H1 (cell line): ENCODE results near the gene PEX26. TPM values are rescaled to one million over a fixed set of nuclear protein-coding genes. Genes with fewer than 3 reads are reported as not detected.

Experiments used
- CTCF ChIA-PET: fragments of 300-600 bp; sonication (Branson Sonifier 250); formaldehyde crosslinking; loops from one replicate; lab custom pipeline; 2021; ENCODE audit not compliant: partially characterized antibody; lab: Charles Lee
- POLR2A ChIA-PET: fragments of 300-600 bp; sonication (Branson Sonifier 250); formaldehyde crosslinking; loops from one replicate; lab custom pipeline; 2021; ENCODE audit warnings: inconsistent platforms; ENCODE audit not compliant: partially characterized antibody; lab: Charles Lee
- DNase-seq, 2 experiments: peaks; one replicate each; pipeline versions ENCODE4 v3.0.0 to v3.0.0-alpha.2; 2010 to 2022; ENCODE audit warnings: low spot score in 2 of 2, low read depth in 1 of 2, mixed read lengths in 1 of 2
- FAIRE-seq: peaks from 2 replicates; lab custom pipeline; 2011; peaks lifted over from hg19 to GRCh38; lab: Jason Lieb, UNC
- H2AFZ ChIP-seq: 2 replicates; pipeline ENCODE4 v1.8.1; 2012; ENCODE audit warnings: low read length, inconsistent platforms
- H2AK5ac ChIP-seq: 2 replicates; pipeline ENCODE4 v1.6.1; 2013; ENCODE audit warnings: low read depth, low read length
- H2BK120ac ChIP-seq: replicated peaks from 2 replicates; pipeline ENCODE3; 2013; ENCODE audit warnings: low read depth, low read length, inconsistent platforms
- H2BK12ac ChIP-seq: 2 replicates; pipeline ENCODE4 v1.6.1; 2013; ENCODE audit warnings: low read depth, low read length
- H2BK15ac ChIP-seq: 2 replicates; pipeline ENCODE4 v1.6.1; 2013; ENCODE audit warnings: low read length
- H2BK20ac ChIP-seq: 2 replicates; pipeline ENCODE4 v1.6.1; 2013; ENCODE audit warnings: low read length
- H2BK5ac ChIP-seq: 2 replicates; pipeline ENCODE4 v1.6.1; 2013; ENCODE audit warnings: low read depth, low read length
- H3K14ac ChIP-seq: 2 replicates; pipeline ENCODE4 v1.6.1; 2013; ENCODE audit warnings: inconsistent platforms; ENCODE audit not compliant: insufficient read length
- H3K18ac ChIP-seq: 2 replicates; pipeline ENCODE4 v1.6.1; 2013; ENCODE audit warnings: low read length; ENCODE audit errors: extremely low read depth
- H3K23ac ChIP-seq: 2 replicates; pipeline ENCODE4 v1.6.1; 2013; ENCODE audit warnings: inconsistent platforms; ENCODE audit not compliant: insufficient read length
- H3K23me2 ChIP-seq: 2 replicates; pipeline ENCODE4 v1.6.1; 2013; ENCODE audit warnings: low read depth, low read length
- H3K27ac ChIP-seq: 2 replicates; pipeline ENCODE4 v1.6.1; 2011; ENCODE audit warnings: low read depth, low read length, inconsistent platforms
- H3K27me3 ChIP-seq, 4 experiments: replicated peaks in 1 of 4; 1 replicate in 1 of 4; 2 replicates in 3 of 4; pipeline versions ENCODE4 v1.6.1 to v1.8.1; 2011 to 2013; ENCODE audit warnings: low read length in 3 of 4, mild to moderate bottlenecking in 3 of 4, inconsistent platforms in 2 of 4, mixed read lengths in 2 of 4, moderate library complexity in 1 of 4; ENCODE audit not compliant: control insufficient read depth in 3 of 4, insufficient read depth in 3 of 4; ENCODE audit errors: extremely low read depth in 1 of 4
- H3K36me3 ChIP-seq, 4 experiments: 2 replicates each; pipeline versions ENCODE4 v1.6.1 to v1.8.1; 2011 to 2013; ENCODE audit warnings: mild to moderate bottlenecking in 4 of 4, low read length in 3 of 4, moderate library complexity in 2 of 4, control low read depth in 1 of 4, inconsistent platforms in 1 of 4; ENCODE audit not compliant: insufficient read depth in 4 of 4, control insufficient read depth in 2 of 4
- H3K4ac ChIP-seq: replicated peaks from 2 replicates; pipeline ENCODE3; 2013; ENCODE audit warnings: low read length, low read depth, mixed read lengths, inconsistent platforms; ENCODE audit not compliant: insufficient read length
- H3K4me1 ChIP-seq, 4 experiments: replicated peaks in 1 of 4; 1 replicate in 1 of 4; 2 replicates in 3 of 4; pipeline versions ENCODE4 v1.6.1 to v1.8.1; 2011 to 2013; ENCODE audit warnings: low read length in 3 of 4, inconsistent platforms in 2 of 4, mixed read lengths in 1 of 4; ENCODE audit not compliant: insufficient read depth in 4 of 4, control insufficient read depth in 3 of 4
- H3K4me2 ChIP-seq, 2 experiments: 2 replicates each; pipeline versions ENCODE4 v1.6.1 to v1.8.1; 2011 to 2013; ENCODE audit warnings: low read depth in 2 of 2, low read length in 2 of 2, control low read depth in 1 of 2, inconsistent platforms in 1 of 2, mild to moderate bottlenecking in 1 of 2; ENCODE audit not compliant: insufficient read depth in 1 of 2
- H3K4me3 ChIP-seq, 4 experiments: fragments of 200-600, 300-600 bp in 1 of 4; sonication (generic), shearing (Covaris generic), sonication (Bioruptor Twin) in 1 of 4; 2 replicates each; pipeline versions ENCODE4 v1.5.1 to v1.8.1; 2011 to 2016; ENCODE audit warnings: low read length in 4 of 4, low read depth in 3 of 4, control low read depth in 2 of 4, inconsistent platforms in 2 of 4, mild to moderate bottlenecking in 2 of 4, mixed read lengths in 1 of 4, moderate library complexity in 1 of 4; ENCODE audit not compliant: insufficient read depth in 2 of 4; ENCODE audit errors: extremely low read depth in 1 of 4
- H3K56ac ChIP-seq: replicated peaks from 2 replicates; pipeline ENCODE3; 2013; ENCODE audit warnings: low read depth, mild to moderate bottlenecking, mixed read lengths, low read length, inconsistent platforms; ENCODE audit not compliant: insufficient read length
- H3K79me1 ChIP-seq: 2 replicates; pipeline ENCODE4 v1.6.1; 2013; ENCODE audit warnings: low read depth, low read length, control low read depth
- H3K79me2 ChIP-seq, 2 experiments: 2 replicates each; pipeline versions ENCODE4 v1.6.1 to v1.8.1; 2012 to 2013; ENCODE audit warnings: low read length in 2 of 2, mild to moderate bottlenecking in 2 of 2, inconsistent platforms in 1 of 2; ENCODE audit not compliant: insufficient read depth in 2 of 2, control insufficient read depth in 1 of 2
- H3K9ac ChIP-seq, 4 experiments: replicated peaks in 1 of 4; 1 replicate in 1 of 4; 2 replicates in 3 of 4; pipeline versions ENCODE4 v1.6.1 to v1.8.1; 2011 to 2013; ENCODE audit warnings: low read depth in 3 of 4, low read length in 3 of 4, control low read depth in 2 of 4, mild to moderate bottlenecking in 2 of 4, moderate library complexity in 2 of 4, inconsistent platforms in 1 of 4; ENCODE audit errors: extremely low read depth in 1 of 4
- H3K9me3 ChIP-seq, 2 experiments: 2 replicates each; pipeline versions ENCODE4 v1.6.1 to v1.8.1; 2012 to 2013; ENCODE audit warnings: mild to moderate bottlenecking in 2 of 2, moderate library complexity in 2 of 2, control low read depth in 1 of 2, inconsistent platforms in 1 of 2, low read depth in 1 of 2, low read length in 1 of 2, mixed read lengths in 1 of 2; ENCODE audit not compliant: insufficient read depth in 2 of 2
- H4K20me1 ChIP-seq, 2 experiments: replicated peaks in 1 of 2; 2 replicates each; pipeline versions ENCODE3 to v1.8.1; 2011 to 2013; ENCODE audit warnings: inconsistent platforms in 2 of 2, low read length in 2 of 2, mild to moderate bottlenecking in 1 of 2; ENCODE audit not compliant: insufficient read depth in 2 of 2, control insufficient read depth in 1 of 2
- H4K5ac ChIP-seq: 2 replicates; pipeline ENCODE4 v1.6.1; 2013; ENCODE audit warnings: low read length, low read depth, mixed read lengths, inconsistent platforms; ENCODE audit not compliant: insufficient read length
- H4K8ac ChIP-seq: 2 replicates; pipeline ENCODE4 v1.8.0; 2013; ENCODE audit warnings: mild to moderate bottlenecking, moderate library complexity, low read length, inconsistent platforms; ENCODE audit not compliant: insufficient read depth; ENCODE audit errors: extremely low read depth
- H4K91ac ChIP-seq: replicated peaks from 2 replicates; pipeline ENCODE3; 2013; ENCODE audit warnings: low read length, mixed read lengths, inconsistent platforms; ENCODE audit not compliant: insufficient read length
- ASH2L ChIP-seq: fragments of 200-600, 300-600 bp; sonication (generic); IDR thresholded peaks from one replicate; pipeline ENCODE4 v1.7.1; 2017; ENCODE audit warnings: low read length
- BACH1 ChIP-seq: IDR thresholded peaks from 2 replicates; pipeline ENCODE4 v1.6.1; 2012; ENCODE audit warnings: low read length, improper control_type of control experiment
- E2F6 ChIP-seq: IDR thresholded peaks from 2 replicates; pipeline ENCODE4 v1.6.1; 2012; ENCODE audit warnings: inconsistent platforms
- polyA plus RNA-seq, 7 experiments: library from polyadenylated mRNA; depleted of rRNA in 3 of 7; stranded (reverse) in 5 of 7; unstranded in 2 of 7; fragments of >200 nt in 5 of 7; fragments of 200-250 nt in 2 of 7; gene quantifications; 1 replicate in 5 of 7; 2 replicates in 1 of 7; 4 replicates in 1 of 7; pipeline versions ENCODE4 v1.2.1 to v1.2.3, GENCODE V29; 2011 to 2013; ENCODE audit warnings: missing spikeins in 2 of 7, mixed read lengths in 2 of 7
- total RNA-seq: library from RNA; stranded (reverse); fragmentation: NEBNext Ultra II Directional; extraction: Animal tissue kit (Norgen Biotek cat#: 25700); gene quantifications from 2 replicates; pipeline ENCODE4 v1.2.1, GENCODE V29; 2021

PEX26 gene
- total and polyA plus RNA-seq, 2 of the 8 experiments (the other 6 are each of a cell fraction or from before 2014, with no cell fraction given) = 33.1 to 49.0 TPM

DNA sequence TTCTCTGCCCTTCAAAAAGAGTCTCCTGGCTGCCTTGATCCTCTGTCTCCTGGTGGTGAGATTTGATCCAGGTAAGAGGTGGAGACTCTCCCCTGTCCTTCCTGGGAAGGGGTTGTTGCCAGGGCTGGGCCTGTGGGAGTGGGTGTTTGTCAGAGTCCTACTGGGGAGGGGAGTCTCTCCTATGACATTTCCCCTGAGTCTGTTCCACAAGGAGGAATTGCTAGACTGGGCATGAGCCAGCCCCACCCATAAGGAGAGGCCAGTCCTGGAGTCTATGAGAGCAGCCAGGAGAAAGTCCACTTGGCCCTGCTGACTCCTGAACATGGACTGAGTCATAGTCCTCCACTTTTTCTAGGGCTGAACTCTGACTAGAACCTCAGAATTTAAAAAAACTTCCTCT is 7.4 kb downstream of the PEX26 start:
- Histone ChIP-seq H3K9ac (no peak overlapping the region), H3K27ac (no peak overlapping the region), H3K18ac (no peak overlapping the region), H4K91ac (no peak overlapping the region), H4K5ac (no peak overlapping the region), H4K20me1 (peaks cover 3 to 5% of the 10 kb centered on the region in 2 experiments), H2AK5ac (no peak overlapping the region), H2BK12ac (no peak overlapping the region), H3K9me3 (no peaks in the 10 kb centered on the region), H2BK20ac (no peak overlapping the region), H2BK120ac (no peak overlapping the region), H3K79me2 (peaks cover 0 to 17% of the 10 kb centered on the region in 2 experiments; a peak in 2 of 4 replicates), H3K4me2 (no peak overlapping the region), H3K27me3 (no peaks in the 10 kb centered on the region), H4K8ac (no peak overlapping the region), H3K56ac (no peak overlapping the region), H2BK5ac (no peak overlapping the region), H3K14ac (no peak overlapping the region), H3K79me1 (peaks cover 9% of the 10 kb centered on the region), H3K4me3 (no peak overlapping the region), H3K4me1 (no peaks in the 10 kb centered on the region), H3K23ac (no peak overlapping the region), H2AFZ (no peak overlapping the region), H3K4ac (no peak overlapping the region), H3K23me2 (no peaks in the 10 kb centered on the region; the same call in 1 of the 2 replicates), H3K36me3 (peaks cover 17 to 47% (median 36%) of the 10 kb centered on the region in 4 experiments), H2BK15ac (no peak overlapping the region)
- POLR2A ChIA-PET = no interaction called here
- DNase-seq (no peak), FAIRE-seq (no peak)
- TF ChIP-seq BACH1 (no peak), E2F6 (no peak), ASH2L (no peak)
- CTCF ChIA-PET = no interaction called here
